NCI-H1436 (cell line): ENCODE results near the gene SFT2D3.

Experiments used
- DNase-seq: peaks from one replicate; lab custom pipeline; 2025; lab: John Stamatoyannopoulos, UW

Gene SFT2D3

DNA sequence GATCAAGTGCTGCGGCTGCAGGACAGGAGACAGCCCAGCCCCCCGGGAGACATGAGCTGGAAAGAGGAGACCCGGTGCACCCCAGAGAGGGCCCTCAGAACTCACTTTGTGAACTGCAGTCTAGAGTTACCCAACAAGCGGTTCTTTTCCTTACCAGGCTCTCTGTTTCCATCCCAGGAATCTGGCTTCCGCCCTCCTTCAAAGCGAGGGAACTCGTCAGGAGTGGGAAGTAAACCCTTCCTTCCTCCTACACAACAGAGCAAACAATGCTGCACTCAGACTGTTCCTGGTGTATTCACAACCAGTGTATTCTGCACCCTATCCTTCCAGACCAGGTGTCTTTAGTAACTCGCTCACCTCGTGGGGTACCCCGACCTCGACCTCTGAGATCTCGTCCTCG, 8.0 kb downstream of the SFT2D3 start:
- no peak for DNase-seq

DNA sequence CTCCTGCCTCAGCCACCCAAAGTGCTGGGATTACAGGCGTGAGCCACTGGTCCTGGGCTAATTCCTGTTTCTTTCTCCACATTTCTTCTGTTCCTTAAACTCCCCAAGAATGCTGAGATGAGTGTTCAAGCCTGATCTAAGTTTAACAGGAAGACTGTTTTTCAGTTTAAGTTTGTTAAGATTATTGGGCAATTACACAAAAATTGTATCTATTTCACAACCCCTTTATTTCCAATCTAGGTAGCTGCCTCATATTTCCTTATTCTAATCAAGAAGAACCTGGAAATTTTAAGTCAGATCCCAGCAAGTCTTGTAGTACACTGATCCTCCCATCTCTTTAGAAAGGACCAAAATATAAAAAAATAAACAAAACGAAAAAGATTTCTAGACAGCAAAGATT, 11.7 kb downstream of the SFT2D3 start:
- no peak for DNase-seq

DNA sequence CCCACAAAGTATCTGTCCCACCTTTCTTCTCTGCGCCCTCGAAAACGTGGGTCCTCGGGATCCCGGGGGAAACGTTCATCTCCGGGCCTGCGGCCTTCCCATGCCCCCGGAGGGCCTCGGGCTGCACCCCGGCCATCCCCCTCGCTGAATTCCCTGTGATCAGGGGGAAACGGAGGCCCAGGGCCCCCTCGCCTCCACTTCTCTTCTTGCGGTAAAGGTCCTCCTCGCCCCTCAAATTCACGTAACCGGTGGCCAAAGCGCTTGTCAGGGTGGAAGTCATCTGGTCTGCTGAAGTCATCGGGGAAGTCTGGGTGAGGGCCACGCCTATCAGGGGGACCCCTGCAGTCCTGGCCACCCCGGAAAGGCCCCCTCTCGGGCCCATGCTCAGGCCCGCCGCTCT, 12.3 kb downstream of the SFT2D3 start:
- no peak for DNase-seq

DNA sequence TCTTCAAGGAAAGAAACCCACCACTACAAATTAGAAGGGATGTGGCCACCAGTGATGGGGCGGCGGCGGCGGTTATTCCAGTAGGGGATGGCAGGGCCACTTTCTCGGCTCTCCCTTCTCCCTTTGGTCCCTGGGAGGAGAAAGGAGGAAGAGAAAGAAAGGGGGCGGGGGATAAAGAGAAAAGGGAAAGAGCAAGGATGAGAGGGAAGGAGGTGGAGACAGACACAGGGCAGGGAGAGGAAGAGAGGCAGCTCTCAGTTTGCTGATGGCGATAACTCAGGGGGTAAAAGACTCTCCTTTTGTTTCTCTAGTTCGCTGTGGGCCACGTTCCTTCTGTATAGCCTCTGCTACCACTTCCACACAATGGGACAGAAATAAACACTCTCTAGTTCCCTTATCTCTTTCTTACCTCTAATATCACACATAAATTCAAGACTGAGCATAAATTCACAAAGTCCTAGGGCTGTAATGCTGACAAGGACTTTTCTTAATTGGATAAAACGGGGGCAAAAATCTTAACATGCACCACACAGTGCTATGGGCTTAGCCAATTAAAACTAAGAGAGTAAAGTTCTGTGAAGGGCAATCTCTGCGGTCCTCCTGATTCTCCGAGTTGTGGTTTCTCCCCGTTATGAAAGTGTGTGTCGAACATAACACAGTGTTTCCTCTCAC, 14.6 kb downstream of the SFT2D3 start:
- no peak for DNase-seq

DNA sequence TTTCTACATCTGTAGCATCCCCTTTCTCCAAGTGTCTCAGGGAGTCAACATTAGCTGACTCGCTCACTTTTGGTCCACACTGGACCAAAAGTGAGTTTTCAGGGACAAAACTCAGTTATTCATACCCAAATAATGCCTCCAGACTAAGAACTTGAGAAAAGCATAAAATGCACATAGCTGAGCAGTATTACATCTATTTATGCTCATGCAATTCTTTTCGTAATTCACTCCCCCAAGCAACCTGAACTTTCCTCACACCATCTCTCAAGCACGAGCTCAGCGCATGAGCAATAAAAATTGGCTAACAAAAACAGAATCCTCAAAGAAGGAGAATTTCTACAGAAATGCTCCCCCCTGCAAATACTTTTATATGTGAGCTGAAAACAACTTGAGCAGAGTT, 17.0 kb downstream of the SFT2D3 start:
- DNase-seq: no peak

DNA sequence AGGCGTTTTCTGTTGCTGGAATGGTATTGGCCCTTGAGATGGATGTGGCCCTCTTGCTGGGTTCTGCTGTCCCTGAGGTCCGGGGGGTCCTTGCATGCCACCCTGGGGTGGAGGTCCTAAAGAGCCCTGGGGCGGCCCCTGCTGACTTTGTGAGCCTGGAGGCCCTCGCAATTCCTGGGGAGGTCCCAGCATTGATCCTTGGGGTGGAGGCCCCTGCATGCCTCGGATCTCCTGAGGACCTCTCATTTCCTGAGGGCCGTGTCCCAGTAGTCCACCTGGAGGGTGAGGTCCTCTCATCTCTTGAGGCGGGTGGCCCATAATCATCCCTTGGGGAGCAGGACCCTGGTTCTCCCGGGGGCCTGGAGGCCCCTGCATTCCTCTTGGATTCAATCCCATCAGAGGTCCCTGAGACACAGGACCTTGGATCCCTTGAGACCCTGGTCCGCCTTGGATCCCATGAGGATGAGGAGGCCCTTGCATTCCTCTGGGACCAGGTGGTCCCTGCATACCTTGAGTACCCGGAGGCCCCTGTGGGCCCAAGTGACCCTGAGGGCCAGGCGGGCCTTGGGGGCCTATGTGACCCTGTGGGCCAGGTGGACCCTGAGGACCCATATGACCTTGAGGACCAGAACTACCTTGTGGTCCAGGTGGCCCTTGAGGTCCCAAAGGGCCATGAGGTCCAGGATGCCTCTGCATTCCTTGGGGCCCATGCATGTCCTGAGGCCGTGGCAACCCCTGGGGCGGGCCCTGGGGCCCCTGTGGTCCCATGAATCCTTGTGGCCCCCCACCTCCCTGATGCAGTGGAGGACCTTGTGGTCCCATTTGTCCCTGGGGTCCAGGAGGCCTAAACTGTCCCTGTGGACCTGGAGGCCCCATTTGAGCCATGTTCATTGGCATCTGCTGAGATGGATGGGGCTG, 18.3 kb downstream of the SFT2D3 start:
- DNase-seq: no peak

DNA sequence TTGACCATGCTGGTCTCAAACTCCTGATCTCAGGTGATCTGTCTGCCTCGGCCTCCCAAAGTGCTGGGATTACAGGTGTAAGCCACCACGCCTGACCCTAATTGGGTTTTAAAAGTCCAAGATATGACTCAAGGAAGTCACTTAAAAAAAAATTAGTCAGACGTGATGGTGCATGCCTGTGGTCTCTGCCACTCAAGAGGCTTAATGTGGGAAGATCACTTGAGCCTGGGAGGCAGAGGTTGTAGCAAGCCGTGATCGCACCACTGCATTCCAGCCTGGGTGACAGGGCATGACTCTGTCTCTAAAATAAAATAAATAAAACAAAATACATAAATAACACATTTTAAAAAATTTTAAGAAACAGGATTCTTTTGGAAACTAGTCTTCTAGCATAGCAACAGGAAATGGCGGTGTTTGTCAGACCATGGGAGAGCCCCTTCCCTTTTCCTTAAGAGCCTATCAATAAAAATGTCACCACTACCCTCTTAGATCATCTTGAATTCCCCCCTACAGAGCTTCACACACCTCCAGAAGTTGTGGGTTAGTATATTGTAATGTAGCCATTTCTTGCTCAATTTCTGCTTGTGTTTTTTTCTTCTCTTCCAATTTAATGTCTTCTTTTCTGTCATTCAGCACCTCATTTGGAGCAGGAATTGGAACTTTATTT, 20.1 kb downstream of the SFT2D3 start:
- no peak for DNase-seq

DNA sequence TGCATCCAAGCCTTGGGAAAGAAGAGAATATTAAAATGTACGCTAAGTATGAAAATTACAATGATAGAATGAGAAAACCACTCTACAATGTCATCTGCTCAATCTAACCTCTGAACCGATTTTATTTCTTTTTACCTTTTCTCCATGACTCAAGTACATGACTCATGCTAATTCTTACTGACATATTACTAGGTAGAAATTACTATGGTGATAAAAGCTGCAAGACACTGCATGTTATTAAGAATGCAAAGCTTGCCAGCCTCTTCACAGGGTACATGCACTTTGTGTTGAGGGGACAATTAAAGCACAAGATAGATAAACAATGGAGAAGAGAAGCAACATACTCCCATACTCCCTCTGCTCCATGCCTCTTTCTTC, 20.7 kb downstream of the SFT2D3 start:
- DNase-seq: no peak

DNA sequence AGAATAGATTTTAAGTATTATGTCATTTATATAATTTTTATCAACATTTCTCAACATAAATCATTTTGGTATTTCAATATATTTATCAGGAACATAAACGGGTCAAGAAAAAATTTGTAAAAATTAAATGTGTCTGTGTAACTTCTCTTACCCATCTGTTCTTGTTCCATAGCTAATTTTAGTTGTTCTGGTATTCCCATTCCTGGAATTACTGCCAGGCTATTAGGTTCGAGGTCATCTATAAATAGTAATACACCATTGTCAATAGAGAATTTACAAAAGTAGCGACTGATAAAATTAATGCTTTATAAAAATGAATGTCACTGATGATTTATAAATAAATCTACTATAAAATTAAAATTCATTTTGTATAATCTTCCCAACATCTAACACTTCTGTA, 21.5 kb downstream of the SFT2D3 start:
- DNase-seq: no peak

DNA sequence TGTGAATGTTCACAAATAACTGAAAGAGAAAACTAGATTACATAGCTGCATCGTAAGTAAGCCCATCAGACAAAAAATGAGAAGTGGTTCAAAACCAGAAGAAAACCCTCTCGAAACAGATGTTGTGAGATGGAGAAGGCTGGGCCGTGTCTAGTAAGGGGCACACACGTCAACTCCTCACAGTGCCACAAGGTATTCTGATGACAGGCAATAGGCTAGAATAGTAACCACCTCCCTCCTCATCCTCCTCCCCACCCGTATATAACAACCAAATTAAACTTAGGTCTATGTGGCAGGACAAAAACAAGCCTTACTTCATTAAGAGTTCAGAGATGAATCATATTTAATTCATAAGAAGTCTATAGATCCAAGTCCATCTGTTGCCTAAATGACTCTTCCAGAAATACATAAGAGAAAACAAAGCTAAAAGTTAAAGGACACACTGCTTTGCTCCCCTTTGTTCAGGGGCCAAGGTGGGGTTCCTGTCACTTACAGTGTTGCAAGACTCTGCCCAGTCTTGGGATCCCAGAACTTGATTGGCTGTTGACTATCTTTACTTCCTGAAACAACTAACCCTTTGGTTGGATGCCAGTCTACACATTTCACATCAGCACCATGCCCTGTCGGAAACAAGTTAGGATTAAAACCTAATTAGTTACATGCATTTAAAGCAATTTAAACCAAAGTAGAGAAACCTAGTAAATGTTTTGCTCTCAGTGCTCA, 25.0 kb downstream of the SFT2D3 start:
- DNase-seq: no peak

DNA sequence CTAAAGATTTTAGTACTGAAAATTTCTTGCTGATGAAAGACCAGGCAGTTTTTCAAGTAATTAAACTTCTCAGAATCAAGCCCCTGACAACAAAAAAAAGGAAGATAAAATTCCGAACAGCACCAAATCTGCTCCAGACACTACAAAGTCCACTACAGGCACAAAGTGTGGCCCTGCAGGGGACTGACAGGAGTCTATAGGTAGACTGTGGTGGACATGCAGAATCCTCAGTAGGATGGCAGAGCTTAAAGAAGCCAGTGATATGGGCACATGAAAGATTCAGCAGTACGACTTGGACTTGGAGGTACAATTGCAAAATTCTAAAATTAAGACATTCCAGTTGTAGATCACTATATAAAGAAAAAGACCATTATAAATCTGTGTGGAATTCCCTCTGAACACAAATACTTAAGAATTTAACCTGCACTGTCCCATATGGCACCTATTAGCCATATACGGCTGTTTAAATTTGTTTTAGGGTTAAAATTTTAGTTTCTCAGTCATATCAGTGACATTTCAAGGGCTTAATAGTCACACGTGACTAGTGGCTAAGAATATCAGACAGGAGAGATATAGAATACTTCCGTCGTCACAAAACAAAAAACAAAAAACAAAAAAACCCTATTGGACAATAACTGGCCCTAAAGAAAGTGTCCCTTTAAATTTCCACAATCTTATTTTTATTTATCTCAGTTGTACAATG, 32.0 kb downstream of the SFT2D3 start:
- DNase-seq: no peak

DNA sequence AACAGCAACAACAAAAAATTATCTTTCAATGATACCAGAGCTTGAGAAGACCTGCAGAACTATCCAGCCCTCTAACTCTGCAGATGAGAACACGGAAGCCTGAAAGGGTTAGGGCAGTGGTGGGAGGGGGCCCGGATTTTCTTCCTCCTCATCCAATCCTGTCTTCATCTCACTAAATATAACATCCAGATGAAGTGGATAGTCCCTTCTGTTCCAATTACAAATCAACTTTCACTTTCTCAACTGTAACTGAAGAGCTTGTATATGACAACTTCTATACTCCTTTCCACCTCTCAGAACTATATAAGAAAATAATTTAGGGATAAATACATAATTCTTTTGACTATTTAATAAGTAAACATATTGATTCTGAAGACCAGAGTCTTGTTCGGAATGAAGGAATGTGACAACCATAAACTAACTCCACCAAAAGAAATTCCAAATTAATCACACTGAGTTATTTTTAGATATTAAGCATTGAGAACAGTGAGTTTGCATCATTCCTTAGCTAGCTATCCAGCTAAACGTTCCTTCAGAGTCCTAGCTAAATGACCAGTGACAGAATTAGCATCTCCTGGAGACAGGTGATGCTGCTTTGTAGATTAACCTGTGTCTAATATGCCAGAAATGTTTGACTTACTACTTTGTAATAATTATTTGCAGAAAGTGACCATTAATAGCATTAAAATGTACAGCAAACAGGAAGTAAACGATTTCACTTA, 32.7 kb downstream of the SFT2D3 start:
- DNase-seq: no peak

DNA sequence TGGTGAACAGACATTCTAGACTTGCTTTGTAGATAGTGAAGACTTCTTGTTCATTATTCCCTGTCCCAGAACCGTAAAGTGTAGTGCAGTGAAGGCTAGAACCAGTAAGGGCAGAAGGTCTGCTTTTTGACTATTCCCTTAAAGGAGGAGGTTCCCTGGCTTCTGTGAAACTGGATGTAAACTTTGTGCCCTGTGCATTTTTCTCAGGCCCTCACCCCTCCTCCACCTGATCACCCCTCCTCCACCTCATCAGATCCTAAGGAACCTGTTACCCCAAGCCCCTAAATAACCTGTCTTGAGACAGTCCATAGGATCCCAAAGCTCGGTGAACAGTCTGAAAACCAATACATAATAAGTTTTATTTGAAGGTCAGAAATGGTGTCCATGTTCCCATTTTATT, 33.7 kb downstream of the SFT2D3 start:
- no peak for DNase-seq

DNA sequence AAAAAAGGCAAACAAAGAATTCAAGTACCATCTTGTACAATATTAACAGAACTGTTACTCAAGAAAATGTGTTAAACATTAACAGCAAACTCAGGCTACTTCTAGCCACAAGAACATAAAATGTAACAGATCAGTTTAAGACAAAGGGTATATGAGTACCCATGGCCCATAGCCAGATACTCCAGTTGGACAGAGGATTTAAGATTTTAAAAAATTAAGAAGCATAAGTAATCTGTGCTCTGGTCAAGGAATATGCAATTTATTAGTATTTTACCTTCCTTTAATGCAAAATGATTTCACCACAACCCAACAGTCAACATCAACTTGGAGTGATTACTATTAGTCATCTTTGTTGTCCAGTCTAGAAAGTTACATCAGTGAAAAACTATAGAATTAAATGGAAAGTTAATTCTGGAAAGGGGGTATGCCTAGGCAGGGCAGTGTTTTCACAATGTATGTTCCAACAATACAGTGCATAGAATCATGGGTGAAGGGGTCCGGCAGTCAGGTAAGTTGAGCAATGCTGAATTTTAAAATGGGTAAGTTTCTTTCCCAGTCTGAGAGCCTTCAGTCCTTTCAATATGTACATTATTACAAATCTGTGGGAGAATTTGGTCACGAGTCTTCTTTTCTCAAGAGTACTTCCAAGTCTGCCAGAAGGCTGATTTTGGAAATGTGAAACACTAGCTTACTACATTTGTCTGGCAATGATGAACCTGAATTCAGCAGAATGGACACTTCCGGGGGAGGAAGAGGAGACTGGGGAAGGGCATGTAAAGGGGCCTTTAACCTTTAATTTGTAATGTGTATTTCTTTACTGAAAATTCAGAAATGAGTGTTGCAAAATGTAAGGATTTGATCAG, 34.5 kb downstream of the SFT2D3 start:
- no peak for DNase-seq

DNA sequence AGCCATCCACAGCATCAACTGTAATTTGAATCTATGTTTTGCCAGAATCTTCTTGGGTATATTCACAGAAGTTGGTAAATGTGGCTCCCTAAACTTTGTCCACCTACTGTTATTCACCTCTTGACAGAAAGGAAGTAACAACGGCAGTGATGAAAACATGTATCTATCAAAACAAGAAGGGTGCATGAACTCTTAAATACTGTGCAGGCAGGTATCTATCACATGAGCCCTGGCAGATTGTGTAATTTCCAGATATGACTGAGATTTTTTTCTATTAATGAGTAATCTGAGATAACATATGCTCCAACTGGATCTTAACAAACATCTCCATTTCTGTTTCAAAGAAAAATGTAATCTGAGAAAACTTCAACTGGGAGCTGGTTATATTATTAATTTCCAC, 36.6 kb downstream of the SFT2D3 start:
- DNase-seq: no peak

DNA sequence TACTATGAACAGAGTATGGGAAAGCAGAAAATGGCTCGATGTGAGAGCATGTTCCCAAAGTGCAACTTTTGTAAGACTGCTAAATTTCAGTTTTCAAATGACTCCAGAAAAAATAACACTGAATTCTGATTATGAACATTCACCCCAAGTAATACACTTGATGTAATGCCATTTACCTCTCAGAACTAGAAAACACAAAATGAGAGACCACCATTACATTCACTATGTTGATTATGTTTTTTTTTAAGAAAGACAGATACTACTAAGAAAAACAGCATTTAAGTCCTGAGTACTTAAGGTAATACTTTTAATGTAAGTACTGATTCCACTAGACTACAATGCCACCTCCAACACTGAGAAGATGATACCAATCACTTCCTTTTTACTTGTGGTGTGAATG, 38.5 kb downstream of the SFT2D3 start:
- DNase-seq: no peak

DNA sequence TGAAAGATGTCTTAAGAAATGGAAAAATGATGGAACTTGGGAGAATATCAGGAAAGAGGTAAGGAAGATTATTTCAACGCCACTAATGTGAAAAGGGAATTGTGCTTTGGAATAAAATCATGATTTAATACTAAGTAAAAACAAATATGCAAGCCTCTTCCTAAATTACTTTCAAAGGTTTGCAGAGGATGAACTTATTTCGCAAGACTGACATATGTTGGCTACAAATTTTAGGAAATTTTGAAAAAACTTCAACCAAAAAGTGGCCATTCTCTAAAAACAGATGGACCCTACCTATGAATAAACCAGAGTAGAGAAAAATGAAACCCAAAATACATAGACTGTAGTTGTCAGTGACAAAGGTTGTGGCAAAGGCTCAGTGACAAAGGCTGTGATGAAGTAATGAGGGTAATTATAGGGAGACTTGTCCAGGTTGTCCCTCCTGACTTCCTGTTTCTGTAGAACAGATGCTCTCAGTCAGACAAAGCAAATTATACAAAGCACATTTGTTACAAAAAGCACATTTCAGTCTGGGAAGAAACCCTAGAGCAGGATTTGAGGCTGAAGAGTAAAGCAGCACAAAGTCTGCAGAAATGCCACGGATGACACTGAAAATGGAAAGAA, 39.5 kb downstream of the SFT2D3 start:
- DNase-seq: peak; percentile 10

DNA sequence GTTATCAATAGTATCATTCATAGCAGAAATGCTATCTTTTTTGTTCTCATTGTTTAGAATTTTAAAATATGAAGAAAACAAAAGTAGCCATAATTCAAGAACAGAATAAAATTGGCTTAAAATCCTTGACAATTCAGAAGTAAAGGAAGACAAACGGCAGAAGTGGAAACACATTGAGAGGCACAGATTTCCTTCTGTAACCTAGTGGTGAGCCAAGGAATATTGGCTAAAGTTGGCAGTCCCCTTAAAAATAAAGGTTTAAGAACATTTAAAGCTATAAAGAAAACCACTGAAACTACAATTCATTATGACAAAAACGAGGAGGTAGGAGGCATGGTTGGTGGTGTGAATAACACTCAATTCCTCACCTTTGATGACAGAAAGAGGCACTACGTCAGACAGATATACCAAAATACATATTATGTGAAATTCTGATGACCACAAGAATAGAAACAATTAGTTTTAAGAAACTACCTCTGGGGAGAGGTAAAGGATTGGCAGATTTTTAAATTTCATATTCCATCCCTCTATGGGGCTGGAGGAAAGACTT, 42.3 kb downstream of the SFT2D3 start:
- no peak for DNase-seq

DNA sequence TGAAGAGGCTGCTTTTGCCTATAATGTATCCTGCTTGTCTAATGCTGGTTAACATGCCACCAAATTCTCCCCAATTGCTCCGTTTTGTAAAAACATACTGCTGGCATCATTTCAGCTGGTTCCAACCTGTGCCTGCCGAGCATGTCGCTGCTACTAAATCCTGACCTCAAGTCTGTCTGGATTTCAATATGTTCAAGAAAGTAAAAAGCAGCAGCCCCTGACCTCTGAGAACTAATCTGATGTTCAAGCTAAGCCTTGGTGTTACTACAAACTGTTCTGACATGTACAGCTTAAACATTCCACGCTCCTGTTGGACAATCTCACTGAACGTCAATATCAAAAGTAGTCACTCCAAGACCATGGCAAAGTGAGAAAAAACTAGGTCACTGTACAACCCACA, 46.3 kb downstream of the SFT2D3 start:
- no peak for DNase-seq
